Fibroblast of skin of left quadriceps (primary cell): Measurements from ENCODE around the gene ZFAND3.
"Not testable (repeated sequence)": the region's sequence is repeated elsewhere in the genome, so short reads cannot be mapped to it uniquely, and the experiment has no call there.

ENCODE experiments used
- DNase-seq, 2 experiments: peaks; one replicate each; pipeline ENCODE4 v3.0.0-alpha.2; 2013; ENCODE audit warnings: low read depth in 2 of 2

The ZFAND3 gene

GRCh38 chr6:38049861-38050397 is 230.4 kb downstream of the ZFAND3 start:
- DNase-seq = not testable (repeated sequence)

GRCh38 chr6:38051819-38052434 is 232.4 kb downstream of the ZFAND3 start:
- DNase-seq = no peak

GRCh38 chr6:38054527-38055202 is 235.1 kb downstream of the ZFAND3 start:
- no peak for DNase-seq

GRCh38 chr6:38055203-38055589 is 235.7 kb downstream of the ZFAND3 start:
- no peak for DNase-seq

GRCh38 chr6:38056361-38056760 is 236.8 kb downstream of the ZFAND3 start:
- no peak for DNase-seq

GRCh38 chr6:38057994-38058393 is 238.5 kb downstream of the ZFAND3 start:
- peak in 1 of 2 experiments; percentile 23 for DNase-seq

- no peak for DNase-seq
Measured at GRCh38 chr6:38062066-38062465, 242.5 kb downstream of the ZFAND3 start.

GRCh38 chr6:38063973-38064372 is 244.4 kb downstream of the ZFAND3 start:
- DNase-seq = no peak

- DNase-seq = no peak
Measured at GRCh38 chr6:38064431-38064830, 244.9 kb downstream of the ZFAND3 start.

- DNase-seq = no peak
Measured at GRCh38 chr6:38065734-38066305, 246.3 kb downstream of the ZFAND3 start.

GRCh38 chr6:38067263-38067980 is 247.9 kb downstream of the ZFAND3 start:
- DNase-seq = no peak

GRCh38 chr6:38068854-38069590 is 249.5 kb downstream of the ZFAND3 start:
- no peak for DNase-seq

- no peak for DNase-seq
Measured at GRCh38 chr6:38077488-38078030, 258.0 kb downstream of the ZFAND3 start.

GRCh38 chr6:38078671-38079070 is 259.1 kb downstream of the ZFAND3 start:
- DNase-seq = no peak

GRCh38 chr6:38079107-38079506 is 259.6 kb downstream of the ZFAND3 start:
- no peak for DNase-seq

- DNase-seq = no peak
Measured at GRCh38 chr6:38079537-38079936, 260.0 kb downstream of the ZFAND3 start.

- no peak for DNase-seq
Measured at GRCh38 chr6:38080360-38080759, 260.8 kb downstream of the ZFAND3 start.

GRCh38 chr6:38080889-38081288 is 261.4 kb downstream of the ZFAND3 start:
- DNase-seq = peak; percentile 18 to 21

GRCh38 chr6:38085031-38085430 is 265.5 kb downstream of the ZFAND3 start:
- DNase-seq = no peak

GRCh38 chr6:38086346-38086745 is 266.8 kb downstream of the ZFAND3 start:
- no peak for DNase-seq

GRCh38 chr6:38088010-38088409 is 268.5 kb downstream of the ZFAND3 start:
- no peak for DNase-seq
